Activated CD8-positive, alpha-beta T cell treated with anti-CD3 and anti-CD28 coated beads for 36 hours (primary cell): ENCODE measurements around the gene BHLHA15. TPM values are rescaled to one million over a fixed set of nuclear protein-coding genes. Genes with fewer than 3 reads are reported as not detected.

Experiments
- ATAC-seq: fragments of 200-7000 bp; cut with Tn5 transposase; one replicate; pipeline ENCODE4 v1.10.0; 2021; ENCODE audit warnings: mild to moderate bottlenecking, moderate library complexity
- CTCF ChIA-PET: fragments of 350-600 bp; sonication (Branson Sonifier 250); formaldehyde crosslinking; loops from one replicate; lab custom pipeline; 2021; ENCODE audit warnings: antibody characterized with exemption; lab: Charles Lee
- POLR2A ChIA-PET: fragments of 350-600 bp; sonication (Branson Sonifier 250); formaldehyde crosslinking; loops from one replicate; lab custom pipeline; 2021; ENCODE audit warnings: antibody characterized with exemption; lab: Charles Lee
- DNase-seq: peaks from one replicate; pipeline ENCODE4 v3.0.0-alpha.2; 2020
- H3K27ac Mint-ChIP-seq: one replicate; pipeline ENCODE4 v1.8.0; 2021; ENCODE audit warnings: mild to moderate bottlenecking, mixed read lengths
- H3K27me3 Mint-ChIP-seq: one replicate; pipeline ENCODE4 v1.8.0; 2021; ENCODE audit warnings: mixed read lengths
- H3K36me3 Mint-ChIP-seq: one replicate; pipeline ENCODE4 v1.8.0; 2021; ENCODE audit warnings: low read depth, mixed read lengths
- H3K4me1 Mint-ChIP-seq: one replicate; pipeline ENCODE4 v1.8.0; 2021; ENCODE audit warnings: low read depth, mixed read lengths
- H3K4me3 Mint-ChIP-seq: one replicate; pipeline ENCODE4 v1.8.0; 2021; ENCODE audit warnings: mild to moderate bottlenecking, moderate library complexity, mixed read lengths
- H3K9me3 Mint-ChIP-seq: one replicate; pipeline ENCODE4 v1.8.0; 2021; ENCODE audit warnings: mixed read lengths
- intact Hi-C: fragments of 100-400 bp; cut with micrococcal nuclease; formaldehyde crosslinking; loops from one replicate; pipeline ENCODE4 v1.10.0; 2022
- total RNA-seq, 2 experiments: library from RNA; stranded (reverse); gene quantifications; one replicate each; pipeline ENCODE4 v1.2.3, GENCODE V29; 2021
- TF ChIP-seq, protein P1 (sequence below): fragments of 200-600 bp; IDR thresholded peaks from one replicate; pipeline ENCODE4 v1.8.0; 2022; ENCODE audit warnings: antibody characterized with exemption, mild to moderate bottlenecking

The BHLHA15 gene
- total RNA-seq, 2 experiments from 2014 or later: 0.94 TPM; not detected in 1

DNA sequence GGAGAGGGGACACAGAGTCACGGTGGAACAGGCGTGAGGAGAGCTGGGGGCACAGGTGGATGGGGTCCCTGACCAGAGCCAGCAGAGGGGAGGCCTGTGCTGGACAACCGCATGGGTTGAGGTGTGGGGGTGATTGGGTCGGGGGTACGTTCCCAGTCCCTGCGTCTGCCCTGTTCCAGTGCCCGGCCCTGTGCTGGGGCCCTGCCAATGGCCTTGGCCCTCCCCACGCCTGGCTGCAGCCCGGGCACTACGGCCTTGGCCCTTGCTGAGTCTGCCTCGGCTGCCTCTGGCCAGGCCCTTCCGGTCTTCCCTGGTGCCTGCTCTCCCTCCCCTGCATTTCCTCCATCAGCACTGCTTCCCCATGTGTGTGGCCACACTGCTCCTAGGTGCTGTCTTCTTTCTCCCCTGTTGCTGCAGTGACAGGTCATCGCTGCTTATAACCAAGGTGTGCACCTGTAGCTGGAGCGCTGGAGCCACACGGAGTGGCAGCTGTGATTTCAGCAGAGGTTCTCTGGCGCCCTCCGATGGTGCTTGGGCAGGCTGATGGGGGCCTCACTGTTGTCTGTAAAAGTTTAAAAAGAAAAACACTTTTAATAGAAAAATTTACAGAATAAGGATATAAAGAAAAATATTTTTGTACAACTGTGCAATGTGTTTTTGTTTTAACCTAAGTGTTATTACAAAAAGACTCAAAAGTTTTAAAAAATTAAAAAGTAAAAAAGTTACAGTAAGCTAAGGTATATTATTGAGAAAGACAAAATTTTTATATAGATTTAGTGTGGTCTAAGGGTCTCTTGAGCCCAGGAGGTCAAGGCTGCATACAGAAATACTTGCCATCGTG lies 45.2 kb upstream of the BHLHA15 start:
- no peaks in the 10 kb centered on the region for H3K9me3 Mint-ChIP-seq
- ChIA-PET POLR2A (interaction anchor here (1.2 kb wide), 1 partner anchor 60 kb away, joined by 3 read pairs; no protein-coding TSS in a partner anchor), CTCF (interaction anchor here (0.6 to 9.9 kb wide), 16 partner anchors 10 to 236 kb away, joined by 3 to 239 read pairs (median 6); partner anchors contain the start of gene LMTK2)
- H3K4me1 Mint-ChIP-seq: peaks cover 3% of the 10 kb centered on the region
- TF ChIP-seq, protein P1, sequence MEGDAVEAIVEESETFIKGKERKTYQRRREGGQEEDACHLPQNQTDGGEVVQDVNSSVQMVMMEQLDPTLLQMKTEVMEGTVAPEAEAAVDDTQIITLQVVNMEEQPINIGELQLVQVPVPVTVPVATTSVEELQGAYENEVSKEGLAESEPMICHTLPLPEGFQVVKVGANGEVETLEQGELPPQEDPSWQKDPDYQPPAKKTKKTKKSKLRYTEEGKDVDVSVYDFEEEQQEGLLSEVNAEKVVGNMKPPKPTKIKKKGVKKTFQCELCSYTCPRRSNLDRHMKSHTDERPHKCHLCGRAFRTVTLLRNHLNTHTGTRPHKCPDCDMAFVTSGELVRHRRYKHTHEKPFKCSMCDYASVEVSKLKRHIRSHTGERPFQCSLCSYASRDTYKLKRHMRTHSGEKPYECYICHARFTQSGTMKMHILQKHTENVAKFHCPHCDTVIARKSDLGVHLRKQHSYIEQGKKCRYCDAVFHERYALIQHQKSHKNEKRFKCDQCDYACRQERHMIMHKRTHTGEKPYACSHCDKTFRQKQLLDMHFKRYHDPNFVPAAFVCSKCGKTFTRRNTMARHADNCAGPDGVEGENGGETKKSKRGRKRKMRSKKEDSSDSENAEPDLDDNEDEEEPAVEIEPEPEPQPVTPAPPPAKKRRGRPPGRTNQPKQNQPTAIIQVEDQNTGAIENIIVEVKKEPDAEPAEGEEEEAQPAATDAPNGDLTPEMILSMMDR: peak; percentile 71
- H3K36me3 Mint-ChIP-seq: no peaks in the 10 kb centered on the region
- H3K4me3 Mint-ChIP-seq: no peak overlapping the region
- no peaks in the 10 kb centered on the region for H3K27me3 Mint-ChIP-seq
- DNase-seq: peak; percentile 80
- ATAC-seq: peak; percentile 91
- intact Hi-C loops: loop anchor here (2.0 kb wide), 1 partner anchor 59 kb away; the partner anchor contains the start of gene LMTK2
- no peak overlapping the region for H3K27ac Mint-ChIP-seq

DNA sequence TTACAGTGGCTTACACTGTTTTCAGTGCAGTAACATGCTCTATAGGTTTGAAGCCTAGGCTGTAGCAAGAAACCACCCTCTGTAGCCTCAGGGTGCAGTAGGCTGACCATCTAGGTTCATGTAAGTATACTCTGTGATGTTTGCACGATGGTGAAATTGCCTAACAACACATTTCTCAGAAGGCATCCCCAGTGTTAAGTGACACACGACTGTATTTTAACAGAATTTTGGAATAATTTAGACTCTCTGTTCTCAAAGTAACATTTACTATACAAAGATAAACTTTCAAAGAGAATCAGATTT lies 44.6 kb upstream of the BHLHA15 start:
- Mint-ChIP-seq H3K4me1 (peaks cover 3% of the 10 kb centered on the region), H3K4me3 (no peak overlapping the region), H3K27me3 (no peaks in the 10 kb centered on the region), H3K36me3 (no peaks in the 10 kb centered on the region), H3K9me3 (no peaks in the 10 kb centered on the region), H3K27ac (no peak overlapping the region)
- ChIA-PET POLR2A (no interaction called here), CTCF (interaction anchor here (1.0 to 9.9 kb wide), 15 partner anchors 10 to 235 kb away, joined by 3 to 239 read pairs (median 6); partner anchors contain the start of gene LMTK2)
- ATAC-seq (no peak), DNase-seq (no peak)
- TF ChIP-seq, protein P1: no peak
- intact Hi-C loops: loop anchor here (2.0 kb wide), 1 partner anchor 60 kb away; the partner anchor contains the start of gene LMTK2

DNA sequence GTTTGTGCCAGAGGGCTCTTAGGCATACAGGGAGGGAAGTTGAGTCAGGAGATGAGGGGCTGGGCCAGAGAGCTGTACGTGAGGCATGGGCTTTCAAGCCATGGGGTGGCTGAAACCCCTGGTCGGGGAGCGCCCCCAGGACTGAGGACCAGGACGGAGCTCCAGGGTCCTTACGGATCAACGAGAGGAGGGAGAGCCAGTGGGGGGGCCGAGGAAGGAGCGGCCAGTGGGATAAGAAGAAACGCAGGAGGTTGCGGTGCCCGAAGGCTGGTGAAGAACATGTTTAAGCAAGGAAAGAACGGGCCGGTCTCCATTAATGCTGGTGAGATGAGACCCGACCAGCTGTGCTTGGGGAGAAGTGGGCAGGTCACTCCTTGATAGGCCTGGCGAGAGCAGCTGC lies 43.6 kb upstream of the BHLHA15 start:
- H3K36me3 Mint-ChIP-seq: peaks cover 1% of the 10 kb centered on the region
- intact Hi-C loops: loop anchor here (2.0 kb wide), 2 partner anchors 61 to 147 kb away; partner anchors contain the start of gene LMTK2
- ATAC-seq (no peak), DNase-seq (no peak)
- H3K27ac Mint-ChIP-seq: no peak overlapping the region
- ChIA-PET CTCF (interaction anchor here (1.2 to 9.9 kb wide), 13 partner anchors 8 to 147 kb away, joined by 3 to 239 read pairs (median 9); partner anchors contain the start of gene LMTK2), POLR2A (interaction anchor here (0.8 kb wide), 1 partner anchor 35 kb away, joined by 3 read pairs; no protein-coding TSS in a partner anchor)
- H3K27me3 Mint-ChIP-seq: no peaks in the 10 kb centered on the region
- H3K4me3 Mint-ChIP-seq: no peak overlapping the region
- peaks cover 3% of the 10 kb centered on the region for H3K4me1 Mint-ChIP-seq
- H3K9me3 Mint-ChIP-seq: no peaks in the 10 kb centered on the region
- TF ChIP-seq, protein P1: no peak

DNA sequence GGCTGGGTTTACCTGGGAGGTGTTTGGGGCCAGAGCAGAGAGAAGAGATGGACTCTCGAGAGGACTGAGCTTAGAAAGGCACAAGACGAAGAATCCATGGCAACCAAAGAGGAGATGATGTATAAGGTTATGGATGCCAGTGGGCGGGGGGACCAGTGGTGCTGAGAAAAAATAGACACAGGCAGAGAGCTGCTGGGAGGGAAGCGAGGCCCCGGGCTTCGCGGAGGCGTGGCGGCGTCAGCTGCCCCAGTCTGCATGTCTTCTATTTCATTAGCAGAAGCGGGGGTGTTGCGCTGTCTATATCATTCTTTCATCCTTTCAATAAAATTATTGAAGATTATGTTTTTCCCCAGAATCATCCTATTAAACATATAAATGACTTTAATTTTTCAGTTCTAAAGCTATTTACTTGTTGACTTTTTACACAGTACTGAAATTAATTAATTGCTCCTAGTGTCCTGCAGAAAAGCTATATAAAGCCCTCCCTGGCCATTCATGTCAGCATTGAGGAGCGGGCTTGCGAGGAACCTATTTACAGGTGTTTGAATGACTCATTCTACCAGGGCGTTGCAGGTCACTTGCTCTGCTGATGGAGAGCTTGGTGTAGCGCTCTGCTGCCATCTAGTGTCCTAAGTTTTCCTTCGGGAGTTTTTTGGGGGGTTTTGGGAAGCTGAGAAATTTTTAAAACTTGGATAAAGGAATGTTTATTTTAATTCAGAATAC lies 42.9 kb upstream of the BHLHA15 start:
- Mint-ChIP-seq H3K36me3 (peaks cover 1% of the 10 kb centered on the region), H3K27ac (no peak overlapping the region), H3K27me3 (no peaks in the 10 kb centered on the region), H3K9me3 (no peaks in the 10 kb centered on the region), H3K4me3 (no peak overlapping the region), H3K4me1 (peaks cover 3% of the 10 kb centered on the region)
- DNase-seq: peak; percentile 51
- ChIA-PET CTCF (interaction anchor here (0.7 to 9.9 kb wide), 26 partner anchors 8 to 161 kb away, joined by 3 to 239 read pairs (median 5); partner anchors contain the start of gene LMTK2), POLR2A (interaction anchor here (0.8 kb wide), 1 partner anchor 34 kb away, joined by 3 read pairs; no protein-coding TSS in a partner anchor)
- peak; percentile 48 for ATAC-seq
- TF ChIP-seq, protein P1: peak; percentile 81
- intact Hi-C loops: loop anchor here (2.0 kb wide), 1 partner anchor 148 kb away; no protein-coding TSS in a partner anchor
